ENCODE results near the gene SLC37A2.

GRCh38 chr11:125138966-125139365 is 75.9 kb downstream of the SLC37A2 start:
- TF ChIP-seq CTCF (IDR thresholded peaks at IDR 0.05): no peak
- TF ChIP-seq POLR2A (IDR thresholded peaks at IDR 0.05): no peak
- TF ChIP-seq EP300 (IDR thresholded peaks at IDR 0.05): no peak
